HPDE6-E6E7 (cell line): ENCODE measurements around the gene EBF3.

Source experiments
- DNase-seq: peaks from one replicate; pipeline ENCODE4 v3.0.0; 2011; ENCODE audit warnings: missing footprints; ENCODE audit errors: extremely low spot score

Gene EBF3

DNA sequence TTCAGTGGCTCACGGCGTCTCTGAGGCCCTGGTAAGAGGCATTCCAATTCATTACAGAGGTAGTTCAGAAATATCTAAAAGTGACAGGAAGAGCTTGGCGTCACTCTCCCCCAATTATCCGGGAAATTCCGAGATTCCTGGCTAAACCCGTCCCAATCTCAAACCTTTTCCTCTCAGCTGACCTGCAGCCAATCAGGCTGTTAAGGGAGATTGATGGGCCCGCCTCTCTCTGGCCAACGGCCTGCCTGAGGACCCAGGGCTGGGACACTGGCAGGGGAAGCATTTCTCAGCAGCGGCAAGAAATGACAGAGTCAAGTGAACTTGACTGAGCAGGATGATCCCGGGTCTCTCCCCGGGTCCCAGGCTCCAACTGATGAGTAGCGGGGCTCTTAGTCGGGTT lies 72.3 kb downstream of the EBF3 start:
- DNase-seq, result no peak

GRCh38 chr10:129890170-129890569 lies 73.9 kb downstream of the EBF3 start:
- DNase-seq, result no peak

- no peak for DNase-seq
Measured at GRCh38 chr10:129888784-129889616, 75.1 kb downstream of the EBF3 start.

DNA sequence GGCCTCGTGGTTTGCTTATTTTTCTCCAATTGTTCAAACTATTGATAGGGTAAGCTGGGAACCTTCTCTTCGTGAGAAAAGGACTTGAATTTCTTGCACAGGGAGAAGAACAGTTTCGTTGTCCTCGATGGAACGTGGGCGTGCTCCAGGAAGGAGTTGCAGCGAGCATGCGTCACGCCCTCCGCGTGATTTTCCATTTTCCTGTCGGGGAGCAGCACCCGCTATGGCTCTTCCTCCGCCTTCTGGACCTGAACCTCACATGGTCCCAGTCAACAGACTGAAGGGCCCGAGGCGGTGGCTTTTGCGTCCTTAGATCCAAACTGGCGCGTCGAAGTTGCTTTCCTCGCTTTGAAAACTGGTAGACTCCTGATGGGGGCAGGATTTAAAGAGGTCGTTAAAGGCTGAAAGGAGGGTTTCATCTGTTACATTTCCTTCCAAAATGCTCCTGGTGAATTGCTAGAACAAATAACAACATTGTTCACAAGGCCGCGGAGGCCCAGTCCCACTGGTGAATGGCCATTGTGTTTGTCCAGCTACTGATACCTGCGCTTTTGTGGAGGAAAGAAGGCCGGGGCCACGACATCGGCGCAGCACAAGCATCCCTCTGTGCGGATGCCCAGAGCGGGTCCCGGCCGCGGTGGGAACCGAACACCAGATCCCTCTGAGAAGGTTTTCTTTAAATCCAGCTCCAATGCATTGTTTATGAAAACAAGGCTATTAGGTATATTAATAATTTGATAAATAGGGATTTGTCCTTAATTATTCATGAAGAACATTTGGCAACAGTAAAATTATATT lies 75.9 kb downstream of the EBF3 start:
- DNase-seq, result no peak

- DNase-seq, result no peak
Measured at GRCh38 chr10:129887381-129887905, 76.6 kb downstream of the EBF3 start.

DNA sequence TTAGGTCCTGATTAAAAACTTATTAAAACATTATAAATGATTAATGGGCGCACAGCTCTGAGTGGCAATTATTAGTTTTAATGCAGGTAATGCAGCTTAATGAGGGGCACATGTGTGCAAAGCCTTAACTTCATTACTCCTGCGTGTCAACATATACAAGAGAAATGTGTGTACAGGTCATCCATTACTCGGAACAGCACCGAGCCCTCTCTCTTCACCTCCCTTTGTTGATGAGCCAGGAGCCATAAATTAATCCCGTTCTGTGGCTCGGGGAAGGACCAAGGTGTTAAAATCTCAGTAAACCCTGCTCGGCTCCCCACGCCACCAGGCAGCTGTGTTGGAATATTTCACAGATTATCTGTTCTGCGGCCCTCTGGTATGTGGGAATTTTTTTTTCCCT lies 77.8 kb downstream of the EBF3 start:
- DNase-seq, result no peak

DNA sequence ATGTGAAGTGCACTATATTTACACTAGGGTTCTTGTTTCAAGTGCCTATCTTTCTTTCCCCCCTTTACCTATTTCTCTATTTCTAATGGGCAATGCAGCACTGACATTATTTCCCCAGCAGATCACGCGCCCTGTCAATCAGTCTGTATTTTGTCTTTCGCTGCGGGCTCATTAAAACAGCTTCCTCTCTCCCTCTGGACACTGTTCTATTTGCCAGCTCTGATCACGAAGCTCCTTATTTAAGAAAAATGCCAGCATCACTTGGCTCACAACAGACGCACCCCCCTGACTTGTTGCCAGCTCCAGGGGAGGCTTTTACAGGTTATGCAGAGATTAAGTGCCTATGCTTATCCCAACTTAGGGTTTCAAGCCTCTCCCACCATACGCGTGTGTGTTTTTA lies 78.5 kb downstream of the EBF3 start:
- no peak for DNase-seq

DNA sequence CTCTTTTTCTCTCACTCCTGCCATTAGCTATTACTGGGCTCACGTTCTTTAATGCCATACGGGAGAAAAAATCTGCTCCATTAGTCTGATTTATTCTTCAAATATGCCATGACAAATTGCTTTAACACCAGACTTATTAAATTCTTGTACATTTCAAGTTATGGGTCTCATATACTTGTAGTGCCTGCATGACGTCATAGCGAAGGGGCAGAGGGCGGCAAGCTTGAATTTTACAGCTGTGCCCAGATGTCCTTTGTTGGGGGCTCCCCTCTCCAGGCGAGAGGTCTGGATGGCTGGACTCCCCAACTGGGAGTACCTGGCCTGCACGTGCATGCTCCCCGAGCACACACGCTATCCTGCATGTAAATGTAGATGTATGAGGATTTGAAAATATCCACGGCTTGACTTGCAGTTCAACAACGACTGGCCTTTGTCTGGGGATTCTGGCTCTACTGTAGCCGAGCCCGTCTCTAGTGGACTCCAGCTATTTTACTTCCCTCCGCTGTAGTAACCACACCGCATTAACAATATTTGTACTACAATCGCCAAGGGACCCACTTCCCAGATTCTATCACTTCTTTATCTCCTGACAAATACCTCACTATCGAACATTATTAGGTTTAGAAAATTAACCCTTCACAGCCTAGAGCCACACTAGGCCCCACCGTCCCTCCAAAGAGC lies 79.5 kb downstream of the EBF3 start:
- DNase-seq, result no peak

DNA sequence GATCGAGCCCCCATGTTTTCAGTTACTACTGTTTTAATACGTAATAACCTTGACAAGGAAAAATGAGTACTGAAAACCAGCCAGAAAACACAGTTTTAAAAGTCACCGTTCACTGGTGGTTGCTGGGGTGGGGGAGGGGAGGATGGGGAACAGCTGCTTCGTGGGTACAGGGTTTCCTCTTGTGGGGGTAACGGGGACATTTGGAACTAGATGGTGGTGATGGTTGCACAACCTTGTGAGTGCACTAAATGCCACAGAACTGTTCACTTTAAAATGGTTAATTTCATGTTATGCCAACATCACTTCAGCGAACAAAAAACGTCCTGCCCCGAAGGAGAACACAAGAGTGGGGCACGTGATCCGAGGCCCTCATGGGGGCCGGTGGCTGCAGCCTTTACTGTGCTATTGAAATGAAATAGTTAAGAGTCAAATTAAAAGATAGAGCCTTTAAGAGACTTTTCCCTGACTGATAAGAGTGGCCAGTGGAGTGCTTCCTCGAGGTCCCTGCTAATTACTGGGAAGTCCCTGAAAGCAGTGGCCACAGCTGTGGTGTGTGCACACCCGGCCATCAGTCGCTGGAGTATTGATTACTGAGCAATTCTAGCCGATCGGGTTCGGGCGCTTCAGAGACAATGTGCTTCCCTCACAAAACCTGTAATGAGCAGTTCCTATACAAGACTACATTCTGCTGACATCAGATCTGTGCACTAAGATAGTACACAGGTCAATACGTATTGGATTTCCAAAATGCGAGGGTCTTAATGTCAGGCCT lies 80.3 kb downstream of the EBF3 start:
- DNase-seq, result no peak

DNA sequence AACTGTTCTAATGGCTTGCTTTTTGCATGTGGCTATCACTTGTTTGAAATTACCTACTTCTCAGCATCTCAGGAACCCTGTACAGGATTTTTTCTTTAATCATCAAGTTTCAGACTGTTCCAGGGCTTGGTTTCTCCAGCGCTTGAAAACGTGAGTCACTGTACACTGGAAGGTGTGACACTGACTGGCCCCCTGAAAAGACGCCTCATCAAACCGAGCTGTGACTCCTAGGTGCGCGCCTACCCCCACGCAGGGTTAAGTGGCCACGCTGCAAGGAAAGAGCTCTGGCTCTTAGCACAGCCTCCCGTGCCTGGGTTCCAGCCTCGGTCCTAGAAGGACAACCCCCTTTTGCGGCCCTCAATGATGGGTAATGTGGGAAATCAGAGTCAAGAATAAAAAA lies 81.0 kb downstream of the EBF3 start:
- DNase-seq, result no peak

DNA sequence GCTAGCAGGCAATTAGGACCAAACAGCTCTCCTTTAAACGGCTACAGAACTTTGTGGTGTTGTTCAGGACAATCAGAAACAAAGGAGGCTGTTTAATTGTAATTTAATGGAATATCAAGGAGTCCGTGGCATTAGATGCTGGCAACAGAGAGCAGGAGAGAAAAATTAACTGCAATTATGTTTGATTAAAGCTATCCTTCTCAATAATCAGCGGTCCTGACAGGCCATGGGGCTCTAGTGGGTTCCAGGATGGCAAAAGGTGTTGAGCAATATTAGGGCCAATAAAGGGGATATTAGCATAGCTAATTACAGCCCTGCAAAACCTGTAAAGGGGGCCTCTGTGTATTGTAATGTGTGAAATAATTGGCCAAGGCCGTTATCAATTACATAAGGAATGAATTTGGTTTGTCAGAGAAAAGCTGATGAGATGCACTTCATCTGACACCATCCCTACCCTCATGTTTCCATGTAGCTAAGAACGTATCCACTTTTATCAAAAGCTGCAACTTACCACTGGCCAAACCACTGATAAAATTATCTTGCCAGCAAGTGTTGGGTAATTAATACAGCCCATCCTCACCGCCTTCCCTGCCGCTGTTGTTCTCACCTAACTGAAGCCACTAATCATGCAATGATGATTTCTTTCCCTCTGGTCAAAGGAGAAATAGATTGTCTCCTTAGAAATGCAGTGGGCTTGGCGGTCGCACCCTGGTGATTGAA lies 81.6 kb downstream of the EBF3 start:
- DNase-seq, result no peak

DNA sequence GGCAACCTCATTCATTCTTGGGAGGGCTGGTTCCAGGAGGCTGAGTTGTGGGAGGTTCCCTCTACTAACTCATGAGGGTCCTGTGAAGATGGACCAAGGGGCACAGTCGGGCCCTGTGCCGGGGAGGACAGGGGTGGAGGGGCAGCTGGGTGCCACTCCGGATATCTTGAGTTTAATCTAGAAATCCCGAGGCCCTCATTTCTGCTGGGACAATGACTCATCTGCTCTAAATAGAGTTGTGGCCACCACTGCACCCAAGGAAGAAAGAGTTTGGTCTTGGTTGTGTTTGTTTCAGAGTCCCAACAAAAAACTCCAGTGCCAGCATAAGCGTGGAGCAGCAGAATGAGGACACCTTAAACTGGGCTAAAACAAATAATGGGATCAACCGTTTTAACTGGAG lies 82.4 kb downstream of the EBF3 start:
- DNase-seq, result no peak

DNA sequence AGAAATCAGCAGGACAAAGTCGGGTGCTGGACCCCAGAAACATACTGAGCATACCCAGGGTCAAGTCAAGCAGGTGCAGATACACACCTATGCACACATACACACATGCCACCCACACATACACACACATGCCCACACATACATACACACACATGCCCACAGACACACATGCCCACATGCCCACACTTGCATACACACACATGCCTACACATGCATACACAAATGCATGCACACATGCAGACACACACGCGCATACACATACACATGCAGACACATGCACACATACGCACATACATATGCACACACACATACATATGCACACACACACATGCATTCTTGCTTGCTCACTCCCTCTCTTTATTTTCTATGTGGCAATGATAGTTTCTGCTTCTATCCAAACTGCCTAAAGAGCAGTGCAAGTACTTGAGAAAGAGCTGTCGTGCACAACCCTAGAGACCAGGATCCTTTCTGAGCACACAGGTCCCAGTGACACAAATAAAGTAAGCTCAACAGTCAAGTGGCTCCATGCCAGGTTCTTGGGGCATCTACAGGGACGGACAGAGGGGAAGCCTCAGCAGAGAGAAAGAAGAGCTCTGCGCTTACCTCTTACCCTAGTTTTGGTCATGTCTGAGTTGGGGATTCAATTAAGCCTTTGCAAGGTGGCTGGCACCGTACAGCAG lies 83.7 kb downstream of the EBF3 start:
- no peak for DNase-seq

DNA sequence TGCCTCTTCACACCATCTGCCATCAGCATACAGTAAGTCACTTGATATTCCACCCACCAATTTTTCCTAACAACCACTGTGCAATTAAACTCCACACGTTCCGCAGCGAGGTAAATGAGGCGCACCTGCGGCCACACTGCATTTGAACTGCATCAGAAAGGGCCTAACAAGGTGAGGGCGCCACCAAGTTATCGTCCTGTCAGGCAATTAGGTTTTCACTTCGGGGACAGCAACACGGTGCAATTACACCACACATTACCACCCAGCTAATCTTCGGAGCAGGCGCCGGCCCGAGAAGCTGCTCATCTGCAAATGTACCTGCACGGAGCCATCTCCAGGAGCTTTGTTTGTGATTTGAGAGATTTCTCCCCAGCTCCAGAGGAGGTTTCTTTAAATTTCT lies 84.4 kb downstream of the EBF3 start:
- DNase-seq, result no peak

DNA sequence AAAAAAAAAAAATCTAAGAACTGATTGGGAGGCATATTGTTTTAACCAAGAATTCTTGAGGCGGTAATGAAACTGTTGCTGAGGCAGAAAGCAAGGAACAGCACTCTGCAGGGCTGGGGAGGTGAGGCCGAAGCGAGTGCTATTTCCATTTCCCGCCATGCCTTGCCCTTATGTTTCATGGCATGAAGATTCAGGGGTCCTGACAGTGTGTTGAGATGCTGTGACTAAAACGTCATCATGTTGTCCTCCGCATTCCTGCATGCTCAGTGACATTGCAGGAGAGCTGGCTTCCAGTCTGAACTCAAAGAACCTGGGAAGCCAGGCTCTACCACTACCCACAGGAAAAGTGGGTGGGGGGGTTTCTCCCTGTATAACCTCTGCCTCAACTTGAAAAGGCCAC lies 85.2 kb downstream of the EBF3 start:
- DNase-seq, result no peak

DNA sequence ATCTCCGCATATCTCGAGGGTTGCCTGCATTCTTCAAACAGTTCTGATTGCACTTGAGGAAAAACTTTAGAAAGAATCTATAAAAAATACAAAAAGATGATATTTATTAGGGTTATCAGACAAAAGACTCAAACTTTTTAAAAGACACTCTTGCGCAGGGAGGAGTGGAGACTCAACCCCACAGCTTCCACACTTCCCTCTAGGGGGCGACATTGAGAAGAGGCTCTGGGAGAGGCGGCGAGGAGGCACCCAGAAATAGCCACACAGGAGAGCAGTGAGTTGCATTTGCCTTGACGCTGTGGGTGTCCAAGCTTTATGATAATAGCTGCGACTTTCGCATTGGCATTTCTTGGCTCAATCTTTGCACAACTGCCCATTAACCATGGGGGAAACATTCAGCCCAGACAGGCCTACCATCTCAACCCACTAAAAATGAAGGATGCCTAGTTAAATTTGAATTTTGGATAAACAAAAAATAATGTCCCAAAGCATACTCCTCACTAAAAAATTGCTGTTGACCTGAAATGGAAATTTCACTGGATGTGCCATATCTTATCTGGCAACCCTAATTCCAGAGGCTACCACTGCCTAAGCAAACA lies 86.2 kb downstream of the EBF3 start:
- DNase-seq, result no peak

DNA sequence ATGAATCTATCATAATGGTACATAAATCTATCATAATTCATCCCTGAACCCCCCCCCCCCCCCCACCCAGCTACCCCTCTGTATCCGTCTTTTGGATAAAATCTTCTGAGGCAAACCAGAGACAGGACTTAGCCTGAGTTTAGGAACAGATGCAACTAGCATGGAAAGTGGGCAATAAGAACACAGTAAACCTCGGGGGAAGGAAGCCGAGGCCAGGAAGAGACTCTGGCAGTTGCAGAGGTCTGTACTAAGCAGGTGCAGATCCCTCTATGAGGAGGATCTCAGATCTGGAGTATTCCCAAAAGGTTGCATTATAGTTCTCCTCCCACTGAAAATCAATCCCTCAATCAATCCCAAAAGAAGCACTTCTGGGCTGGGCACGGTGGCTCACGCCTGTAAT lies 87.2 kb downstream of the EBF3 start:
- no peak for DNase-seq

- no peak for DNase-seq
Measured at GRCh38 chr10:129875993-129876726, 87.9 kb downstream of the EBF3 start.

DNA sequence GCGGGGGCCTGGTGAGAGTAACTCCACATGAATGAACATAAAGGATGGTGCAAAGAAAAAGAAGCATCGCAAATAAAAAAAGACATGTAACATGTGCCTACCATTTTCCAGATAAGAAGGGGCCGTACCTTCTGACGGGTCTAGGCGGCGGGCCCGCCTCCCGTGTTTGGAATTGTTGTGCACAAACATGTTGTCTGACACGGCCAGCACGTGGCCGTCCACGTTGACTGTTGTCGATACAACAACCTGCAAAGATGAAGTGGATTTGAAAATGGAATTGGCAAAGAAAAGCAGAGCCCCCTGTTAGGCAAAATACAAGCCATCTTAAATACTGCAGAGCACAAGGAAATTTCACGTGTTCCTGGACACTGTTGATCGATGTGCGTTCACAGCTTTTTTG lies 90.7 kb downstream of the EBF3 start:
- DNase-seq, result no peak
